Lung (tissue), 12 donors: Measurements from ENCODE around the gene UQCC5. TPM values are rescaled to one million over a fixed set of nuclear protein-coding genes. Genes with fewer than 3 reads are reported as not detected.

Experiments
- ATAC-seq: fragments of 200-7000 bp; cut with Tn5 transposase; one replicate; pipeline ENCODE4 v1.9.1; 2020; ENCODE audit warnings: moderate number of reproducible peaks; ENCODE audit not compliant: insufficient read depth, low FRiP score
- DNase-seq, 3 donors: peaks; one replicate each; pipeline ENCODE4 v3.0.0-alpha.2; 2013 to 2017
- H3K27ac ChIP-seq, 2 donors: one replicate each; pipeline ENCODE4 v1.5.1; 2013; ENCODE audit warnings: mild to moderate bottlenecking in 2 of 2, moderate library complexity in 2 of 2, control low read depth in 1 of 2, inconsistent platforms in 1 of 2, low read depth in 1 of 2, low read length in 1 of 2
- H3K27me3 ChIP-seq, 3 donors: one replicate each; pipeline ENCODE4 v1.5.1; 2013; ENCODE audit warnings: low read length in 2 of 3; ENCODE audit not compliant: control insufficient read depth in 3 of 3, insufficient read depth in 3 of 3
- H3K36me3 ChIP-seq, 4 donors: one replicate each; pipeline ENCODE4 v1.5.1; 2013; ENCODE audit warnings: low read length in 4 of 4, mild to moderate bottlenecking in 1 of 4, moderate library complexity in 1 of 4; ENCODE audit not compliant: control insufficient read depth in 4 of 4, insufficient read depth in 4 of 4
- H3K4me1 ChIP-seq, 5 donors: one replicate each; pipeline ENCODE4 v1.5.1; 2013; ENCODE audit warnings: low read length in 5 of 5, mild to moderate bottlenecking in 2 of 5, moderate library complexity in 1 of 5; ENCODE audit not compliant: control insufficient read depth in 5 of 5, insufficient read depth in 5 of 5
- H3K4me3 ChIP-seq: one replicate; pipeline ENCODE4 v1.5.1; 2013; ENCODE audit warnings: mild to moderate bottlenecking, control low read depth, moderate library complexity
- H3K9ac ChIP-seq, 2 donors: one replicate each; pipeline ENCODE4 v1.5.1; 2013; ENCODE audit warnings: low read length in 2 of 2, control low read depth in 1 of 2; ENCODE audit not compliant: insufficient read depth in 1 of 2
- H3K9me3 ChIP-seq, 4 donors: one replicate each; pipeline ENCODE4 v1.5.1; 2013; ENCODE audit warnings: low read length in 3 of 4, mild to moderate bottlenecking in 1 of 4, moderate library complexity in 1 of 4; ENCODE audit not compliant: control insufficient read depth in 4 of 4, insufficient read depth in 3 of 4
- CTCF ChIP-seq: IDR thresholded peaks from 2 replicates; pipeline ENCODE4 v1.5.1; 2012; ENCODE audit warnings: mild to moderate bottlenecking; ENCODE audit errors: control extremely low read depth, extremely low read depth
- WGBS, 2 donors: extraction: QIAGEN DNeasy Blood & Tissue Kit; methylation state at CpG; one replicate each; pipeline ENCODE4 v1.1.7; 2013; 5-methylcytosine and 5-hydroxymethylcytosine counted together
- polyA plus RNA-seq, 2 donors: library from polyadenylated mRNA; stranded (reverse); fragments of 200-250 nt; gene quantifications; one replicate each; pipeline ENCODE4 v1.2.1, GENCODE V29; 2013
- total RNA-seq, 2 donors: library from RNA; depleted of rRNA in 1 of 2; stranded (reverse); fragments of >200 nt in 1 of 2; gene quantifications; one replicate each; pipeline ENCODE4 v1.2.1, GENCODE V29; 2014 to 2021
- donor health status: control.
- donor health status: control.
- donor health status: Bipolar disorder and iron deficiency.
- donor health status: healthy.
- donor health status: DM: yes; HTN: yes; CAD: no.

UQCC5 gene
- total and polyA plus RNA-seq, 4 donors = 3.1 to 104 (median 25.9) TPM

DNA sequence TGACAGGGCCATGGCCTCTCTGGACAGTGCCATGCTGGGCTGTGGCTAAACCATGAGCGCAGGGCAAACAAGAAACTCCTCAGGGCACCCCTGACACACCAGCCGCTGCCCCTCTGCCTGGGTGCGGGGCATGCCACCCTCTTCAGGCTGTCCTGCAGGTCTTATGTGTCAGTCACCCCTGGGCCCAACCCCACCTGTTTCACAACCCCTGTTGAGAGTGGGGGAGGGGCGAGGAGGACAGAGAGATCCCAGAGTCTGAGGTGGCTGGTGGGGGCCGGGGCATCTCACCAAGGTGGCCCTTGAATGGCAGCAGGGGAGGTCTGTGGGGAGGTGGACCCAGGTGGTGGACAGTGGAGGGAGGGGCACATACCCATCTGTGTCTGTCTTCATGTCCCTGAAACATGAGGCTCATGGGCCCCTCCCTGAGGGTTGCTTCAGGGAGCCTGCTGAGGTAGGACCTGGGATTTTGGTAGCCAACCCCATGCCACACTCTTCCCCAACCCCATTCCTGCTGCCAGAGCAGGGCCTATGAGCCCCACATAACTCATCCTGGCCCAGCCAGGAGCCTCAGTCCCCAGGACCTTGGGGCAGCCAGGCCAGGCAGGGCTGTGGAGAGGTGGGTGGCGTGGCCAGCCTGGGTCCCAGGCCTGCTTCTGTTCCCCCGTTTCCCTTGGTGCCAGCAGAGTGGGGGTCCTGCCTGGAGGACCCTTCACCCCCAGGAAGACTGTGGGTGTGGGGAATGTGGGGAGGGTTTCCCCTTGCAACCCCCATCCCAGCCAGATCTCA is 43.0 kb upstream of the UQCC5 start:
- DNase-seq = no peak
- Histone ChIP-seq H3K9me3 (peaks cover 0 to 2% (median 0%) of the 10 kb centered on the region in 4 donors), H3K9ac (no peak overlapping the region), H3K27ac (peak overlapping the region in 1 of 2 donors; percentile 13), H3K36me3 (peaks cover 2 to 55% (median 25%) of the 10 kb centered on the region in 4 donors), H3K4me1 (peaks cover 0 to 54% (median 0%) of the 10 kb centered on the region in 5 donors), H3K27me3 (no peaks in the 10 kb centered on the region), H3K4me3 (no peak overlapping the region)
- WGBS, 2 donors = 87 to 91% methylated on average over 6 to 7 of the region's 7 CpGs
- no peak for TF ChIP-seq CTCF
- ATAC-seq = no peak

GRCh38 chr3:52494445-52494844 is 42.0 kb upstream of the UQCC5 start:
- TF ChIP-seq CTCF = no peak
- H3K4me1 ChIP-seq = peaks cover 0 to 52% (median 0%) of the 10 kb centered on the region in 5 donors
- H3K27ac ChIP-seq = peak overlapping the region in 1 of 2 donors; percentile 45
- H3K27me3 ChIP-seq = no peaks in the 10 kb centered on the region
- no peak overlapping the region for H3K9ac ChIP-seq
- H3K4me3 ChIP-seq = no peak overlapping the region
- ATAC-seq (no peak), DNase-seq (no peak)
- 79 to 90% methylated on average over 7 of the region's 7 CpGs for WGBS, 2 donors
- H3K36me3 ChIP-seq = peaks cover 0 to 46% (median 19%) of the 10 kb centered on the region in 4 donors
- H3K9me3 ChIP-seq = peaks cover 0 to 2% (median 0%) of the 10 kb centered on the region in 4 donors

DNA sequence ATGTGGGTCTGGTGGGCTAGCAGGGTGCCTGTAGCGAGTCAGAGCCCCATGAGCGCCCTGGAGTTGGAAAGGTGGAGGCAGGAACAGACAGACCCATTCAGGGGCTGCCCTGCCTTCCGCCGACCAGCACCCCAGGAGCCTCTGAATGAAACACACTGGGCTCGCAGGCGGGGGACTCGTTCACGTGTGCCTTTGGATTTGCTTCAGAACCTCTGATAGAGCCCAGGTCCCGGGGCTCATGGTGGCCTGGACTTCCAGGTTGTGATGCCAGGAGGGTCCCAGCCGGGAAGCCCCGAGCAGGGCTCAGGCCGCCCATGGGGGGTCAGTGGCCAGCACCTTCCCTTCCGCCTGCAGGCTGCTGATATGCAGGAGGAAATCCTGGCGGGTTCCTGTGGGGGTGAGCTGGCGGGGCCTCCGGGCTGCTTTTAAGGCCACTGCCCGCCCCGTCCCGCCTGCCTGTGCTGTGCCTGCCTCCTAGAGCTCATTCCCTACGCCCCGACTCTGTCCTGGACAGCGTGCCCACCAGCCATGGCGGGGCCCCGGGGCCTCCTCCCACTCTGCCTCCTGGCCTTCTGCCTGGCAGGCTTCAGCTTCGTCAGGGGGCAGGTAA is 41.4 kb upstream of the UQCC5 start, which contains the start of gene STAB1:
TSS of gene STAB1 (plus strand) at position 453 of the 610 bp plus-strand sequence. CDS start at position 529, 76 bp downstream.
- peak within 1 kb of the TSS; percentile 50 to 85 for H3K27ac ChIP-seq
- DNase-seq (peak; percentile 36 to 54 (median 43)), ATAC-seq (peak; percentile 6)
- H3K4me1 ChIP-seq = peaks cover 0 to 47% (median 0%) of the 10 kb centered on the region in 5 donors
- H3K9ac ChIP-seq = no peak within 1 kb of the TSS
- H3K27me3 ChIP-seq = no peaks in the 10 kb centered on the region
- TF ChIP-seq CTCF = no peak
- H3K9me3 ChIP-seq = peaks cover 0 to 2% (median 0%) of the 10 kb centered on the region in 4 donors
- peak within 1 kb of the TSS; percentile 37 for H3K4me3 ChIP-seq
- WGBS, 2 donors = 23 to 35% methylated on average over 25 of the region's 25 CpGs
- peaks cover 0 to 40% (median 14%) of the 10 kb centered on the region in 4 donors for H3K36me3 ChIP-seq
